Heart left ventricle (tissue), 13 donors: ENCODE results near the gene ZNF408.

Experiments used
- CTCF ChIP-seq, 12 donors: fragments of 200-600 bp; sonication (generic) in 4 of 12; IDR thresholded peaks; one replicate each; pipeline versions ENCODE4 v1.5.0 to v1.8.0; 2018 to 2022; ENCODE audit warnings: antibody characterized with exemption in 12 of 12, mild to moderate bottlenecking in 5 of 12
- POLR2A ChIP-seq, 2 donors: fragments of 450-650 bp; IDR thresholded peaks; one replicate each; pipeline ENCODE4 v1.6.1; 2017; ENCODE audit warnings: antibody characterized with exemption in 2 of 2, mild to moderate bottlenecking in 2 of 2, moderate library complexity in 2 of 2
- donor health status: ischemic (EF 13 %, LVEDD 7.1; RV severe dilation, severe dysfunction).
- donor health status: DM: no; HTN: yes; CAD: no.
- donor health status: DM: no; HTN: no; CAD: no.
- donor health status: ischemic (EF 25% LVEDD 6.9; RV normal size, moderate dysfunction).
- donor health status: ischemic (EF 25% LVEDD 5.7; RV mildly dilated, moderate dysfunction).
- donor health status: ischemic (EF 35%, LVEDD 5.7; RV mildly dilated, moderate dysfunction).
- donor health status: nonischemic (EF 11% LVEDD 7.7; RV severe dilation, severe dysfunction).
- donor health status: DM: yes; HTN: yes; CAD: no.
- donor health status: PGD.
- donor health status: ischemic (EF 29% LVEDD 5.4; RV normal size, mild dysfunction).
- donor health status: nonischemic (EF 23%, LVEDD 6.1; RV moderate dilation, normal function).

GRCh38 chr11:46694607-46695006 lies 6.2 kb upstream of the ZNF408 start:
- TF ChIP-seq CTCF (IDR thresholded peaks at IDR 0.05) (no peak), POLR2A (IDR thresholded peaks at IDR 0.05) (no peak)
